8988T (cell line): ENCODE results near the gene ZFAND3.

Experiments used
- DNase-seq: peaks from one replicate; pipeline ENCODE4 v3.0.0; 2011

Gene ZFAND3

GRCh38 chr6:38055203-38055589, 235.7 kb downstream of the ZFAND3 start:
- DNase-seq: no peak

GRCh38 chr6:38056361-38056760, 236.8 kb downstream of the ZFAND3 start:
- no peak for DNase-seq

- DNase-seq: no peak
Observed at GRCh38 chr6:38057994-38058393, 238.5 kb downstream of the ZFAND3 start.

GRCh38 chr6:38062066-38062465, 242.5 kb downstream of the ZFAND3 start:
- DNase-seq: no peak

- no peak for DNase-seq
Observed at GRCh38 chr6:38063973-38064372, 244.4 kb downstream of the ZFAND3 start.

- no peak for DNase-seq
Observed at GRCh38 chr6:38064431-38064830, 244.9 kb downstream of the ZFAND3 start.

DNA sequence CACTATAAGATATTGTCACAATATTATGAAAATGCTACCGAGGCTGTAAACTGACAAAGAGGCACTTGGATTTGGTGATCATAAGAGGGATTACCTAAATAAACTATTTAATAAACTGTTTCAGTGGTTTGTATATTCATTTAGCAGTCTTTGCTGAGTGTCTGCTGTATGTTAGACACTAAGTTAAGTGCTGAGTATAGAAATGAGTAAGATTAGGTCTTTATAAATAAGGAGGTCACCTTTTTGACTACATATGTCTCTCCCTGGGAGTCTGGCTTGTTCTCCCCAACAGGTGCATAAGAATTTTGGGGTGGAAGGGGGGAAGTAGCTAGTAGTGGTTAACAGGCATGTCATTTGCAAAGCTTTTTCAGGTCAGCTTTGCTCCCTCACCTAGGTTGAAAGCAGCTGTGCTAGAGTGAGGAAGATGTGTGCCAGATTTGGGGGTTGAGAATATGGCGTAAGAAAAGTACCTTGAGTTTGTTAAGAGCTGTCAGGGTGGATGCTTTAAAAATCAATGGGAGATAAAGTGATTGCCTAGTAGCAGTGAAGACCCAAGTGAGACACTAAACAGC, 246.3 kb downstream of the ZFAND3 start:
- DNase-seq: no peak

- no peak for DNase-seq
Observed at GRCh38 chr6:38067263-38067980, 247.9 kb downstream of the ZFAND3 start.

DNA sequence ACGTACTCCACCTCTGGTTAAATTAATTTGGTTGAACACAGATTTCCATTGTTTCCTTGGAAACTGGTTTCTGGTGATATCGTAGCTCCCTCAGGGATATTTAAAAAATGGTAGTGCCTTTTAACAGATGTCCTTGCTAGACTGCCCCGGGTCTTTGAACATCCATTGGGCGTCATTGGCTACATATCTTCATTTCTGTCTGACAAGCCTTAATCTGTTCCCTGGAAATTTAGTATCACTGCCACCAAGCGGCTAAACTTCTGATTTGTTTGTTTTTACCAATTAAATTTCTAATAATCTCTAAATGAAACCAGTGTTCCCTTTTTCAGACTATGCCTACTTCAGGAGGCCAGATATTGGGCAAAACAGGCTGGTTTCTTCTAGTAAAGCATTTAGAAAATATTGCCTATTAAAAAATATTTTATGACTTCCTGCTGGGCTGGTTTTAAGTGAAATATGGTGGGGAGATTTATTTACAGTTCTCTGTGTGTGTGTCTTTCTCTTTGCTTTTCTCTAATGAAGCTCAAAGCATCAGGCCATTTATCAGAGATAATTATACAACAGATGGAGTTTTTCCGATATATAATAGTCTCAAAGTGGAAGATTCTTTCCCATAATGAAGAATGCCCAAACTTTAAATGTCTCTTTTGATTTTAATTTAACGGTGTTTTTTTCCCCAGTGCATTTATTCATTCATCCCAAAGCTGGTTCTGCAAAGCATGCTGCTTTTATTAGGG, 249.5 kb downstream of the ZFAND3 start:
- DNase-seq: no peak

GRCh38 chr6:38077488-38078030, 258.0 kb downstream of the ZFAND3 start:
- no peak for DNase-seq

DNA sequence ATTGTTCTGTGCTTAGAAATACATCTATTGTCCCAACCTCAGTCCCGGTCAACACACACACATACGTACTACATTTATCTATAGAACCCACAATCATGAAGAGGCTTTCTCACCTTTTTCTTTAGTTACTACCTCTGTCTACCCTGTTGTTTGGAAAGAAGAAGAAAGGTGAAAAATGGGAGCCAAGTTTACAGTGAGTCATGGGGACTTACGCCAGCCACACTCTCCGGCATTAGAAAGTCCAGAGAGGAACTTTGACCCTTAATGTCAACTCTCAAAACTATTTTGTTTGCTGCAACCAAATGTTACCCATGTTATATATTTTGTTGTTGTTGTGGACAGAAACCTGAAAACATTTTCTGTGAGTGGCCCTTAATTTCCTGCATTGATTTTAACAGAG, 259.1 kb downstream of the ZFAND3 start:
- DNase-seq: no peak

DNA sequence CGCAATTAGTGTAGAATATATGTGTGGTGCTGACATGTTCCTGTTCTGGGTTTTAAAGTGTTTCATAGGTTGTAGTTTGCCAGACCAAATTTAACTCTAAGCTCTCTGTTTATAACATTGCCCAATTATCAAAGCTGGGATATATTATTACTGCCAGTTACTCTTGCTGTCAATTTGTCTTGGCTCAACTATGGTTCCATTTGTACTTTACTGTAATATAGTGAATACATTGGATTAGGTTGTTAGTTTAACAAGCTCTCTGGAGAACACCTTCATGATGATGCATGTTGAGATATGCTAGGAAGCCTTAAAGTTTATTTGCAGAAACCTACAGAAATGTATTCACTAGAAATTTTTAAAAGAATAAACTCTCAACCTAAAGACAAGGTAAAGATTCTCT, 259.6 kb downstream of the ZFAND3 start:
- DNase-seq: no peak

GRCh38 chr6:38079537-38079936, 260.0 kb downstream of the ZFAND3 start:
- no peak for DNase-seq

DNA sequence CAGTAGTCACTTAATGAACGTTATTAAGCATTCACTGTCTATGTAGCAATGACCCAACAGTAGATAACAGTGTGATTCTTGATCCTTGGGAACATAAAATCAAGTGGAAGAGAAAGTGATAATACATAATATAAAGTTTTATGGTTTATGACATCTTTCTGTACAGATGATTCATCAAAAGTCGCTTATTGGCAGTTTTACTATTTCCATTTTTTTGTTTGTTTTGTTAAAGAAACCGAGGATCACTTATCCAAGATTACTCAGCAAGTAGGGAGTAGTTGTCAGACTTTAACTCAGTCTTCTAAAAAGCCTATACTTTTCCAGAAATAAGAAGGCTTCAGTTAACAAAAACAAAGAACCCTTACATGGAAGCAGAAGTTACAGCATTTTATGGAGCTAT, 260.8 kb downstream of the ZFAND3 start:
- DNase-seq: no peak

DNA sequence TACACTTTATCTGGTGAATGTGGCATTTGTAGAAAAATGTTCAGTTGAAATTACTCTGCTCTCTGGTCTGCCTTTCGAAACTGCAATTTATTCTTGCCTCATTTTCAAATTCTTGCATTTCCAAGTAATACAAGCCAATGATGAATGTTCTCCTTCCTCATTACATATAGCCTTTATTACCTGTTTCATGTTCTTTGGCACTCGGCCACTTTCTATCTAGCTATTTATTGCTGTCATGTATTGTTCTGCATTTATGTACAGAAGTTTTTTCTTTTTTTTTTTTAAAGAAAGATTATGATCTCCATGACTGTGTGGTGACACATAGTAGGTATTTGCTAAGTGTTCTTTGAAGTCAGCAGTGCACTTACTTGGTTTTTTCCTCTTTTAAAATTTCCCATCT, 261.4 kb downstream of the ZFAND3 start:
- DNase-seq: no peak

DNA sequence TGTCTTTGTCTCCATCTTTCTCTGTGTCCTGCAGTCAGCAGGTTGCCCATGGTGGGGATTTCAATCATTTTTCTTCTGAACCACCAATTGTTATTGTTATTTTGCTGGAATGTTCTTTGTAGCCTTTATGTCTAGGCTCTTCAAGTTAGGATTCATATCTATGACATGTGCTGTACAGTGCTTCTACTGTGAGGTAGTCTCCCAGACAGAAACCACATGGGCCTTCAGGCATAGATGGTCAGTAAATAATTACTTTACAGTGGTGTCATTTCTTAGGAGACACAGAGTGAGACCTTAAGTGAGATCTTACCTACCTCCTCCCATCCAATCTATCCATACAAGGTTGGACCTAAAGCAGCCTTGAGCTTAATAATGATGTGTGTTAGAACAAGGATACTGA, 265.5 kb downstream of the ZFAND3 start:
- DNase-seq: no peak

GRCh38 chr6:38086346-38086745, 266.8 kb downstream of the ZFAND3 start:
- no peak for DNase-seq

DNA sequence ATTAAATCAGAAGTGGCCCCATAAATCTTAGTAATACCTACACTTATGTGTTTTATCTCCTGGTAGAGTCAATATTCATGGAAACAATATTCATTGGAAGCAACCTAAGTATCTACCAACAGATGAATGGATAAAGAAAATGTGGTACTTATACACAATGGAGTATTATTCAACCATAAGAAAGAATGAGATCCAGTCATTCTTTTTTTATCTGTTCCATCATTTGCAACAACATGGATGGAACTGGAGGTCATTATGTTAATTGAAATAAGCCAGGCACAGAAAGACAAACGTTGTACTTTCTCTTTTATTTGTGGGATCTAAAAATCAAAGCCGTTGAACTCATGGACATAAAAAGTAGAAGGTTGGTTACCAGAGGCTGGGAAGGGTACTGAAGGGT, 268.5 kb downstream of the ZFAND3 start:
- DNase-seq: no peak

DNA sequence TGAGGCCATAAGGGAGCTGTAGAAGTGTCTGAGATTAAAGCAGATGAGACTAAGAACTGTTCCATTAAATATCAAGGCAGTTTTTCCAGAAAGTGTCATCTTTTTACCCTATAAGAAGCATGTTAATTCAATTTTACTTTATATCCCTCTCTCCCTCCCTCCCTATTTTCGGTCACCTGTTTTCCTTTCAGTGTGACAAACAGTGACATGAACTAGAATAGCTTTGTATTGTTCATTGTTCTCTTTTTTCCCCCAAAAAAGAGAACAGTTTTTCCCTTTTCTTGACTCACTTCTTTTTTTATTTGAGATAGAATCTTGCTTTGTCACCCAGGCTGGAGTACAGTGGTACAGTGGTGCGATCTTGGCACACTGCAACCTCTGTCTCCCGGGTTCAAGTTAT, 269.3 kb downstream of the ZFAND3 start:
- DNase-seq: no peak

DNA sequence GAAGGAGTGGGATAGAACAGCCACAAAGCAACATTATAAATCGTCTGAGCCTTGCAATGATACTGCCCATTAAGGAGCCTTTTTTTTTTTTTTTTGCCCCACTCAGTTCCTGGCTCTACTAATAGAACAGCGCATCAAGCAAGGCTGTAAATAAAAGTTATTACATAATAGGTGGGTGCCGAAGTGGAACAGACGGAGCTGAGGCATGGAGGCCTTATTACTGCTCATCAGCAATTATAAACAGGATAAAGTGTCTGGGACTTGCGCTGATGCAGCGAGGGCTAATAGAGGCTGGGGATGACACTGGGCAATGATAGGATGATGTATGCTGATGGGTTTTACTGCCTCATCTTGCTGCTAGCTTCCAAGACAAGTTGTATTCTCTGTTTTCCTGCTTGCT, 272.1 kb downstream of the ZFAND3 start:
- DNase-seq: no peak

DNA sequence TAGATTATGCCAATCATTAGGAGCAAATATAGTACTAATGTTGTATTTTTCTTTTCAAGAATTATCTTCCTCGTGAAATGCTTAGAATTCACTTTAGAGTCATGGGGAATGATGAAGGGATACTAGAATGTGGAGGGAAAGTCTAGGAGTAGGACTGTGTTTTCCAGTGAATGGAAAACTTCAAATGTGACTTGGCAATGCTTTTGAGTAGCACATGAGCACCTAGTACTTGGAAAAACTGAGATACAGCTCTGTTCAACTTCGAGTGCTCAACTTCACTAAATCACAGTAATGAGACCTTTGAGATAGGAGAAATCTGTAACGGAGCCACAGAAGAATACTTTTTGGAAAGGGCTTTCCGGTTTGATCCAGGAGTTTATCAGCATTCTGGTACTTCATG, 272.9 kb downstream of the ZFAND3 start:
- no peak for DNase-seq

- no peak for DNase-seq
Observed at GRCh38 chr6:38092964-38093363, 273.4 kb downstream of the ZFAND3 start.

DNA sequence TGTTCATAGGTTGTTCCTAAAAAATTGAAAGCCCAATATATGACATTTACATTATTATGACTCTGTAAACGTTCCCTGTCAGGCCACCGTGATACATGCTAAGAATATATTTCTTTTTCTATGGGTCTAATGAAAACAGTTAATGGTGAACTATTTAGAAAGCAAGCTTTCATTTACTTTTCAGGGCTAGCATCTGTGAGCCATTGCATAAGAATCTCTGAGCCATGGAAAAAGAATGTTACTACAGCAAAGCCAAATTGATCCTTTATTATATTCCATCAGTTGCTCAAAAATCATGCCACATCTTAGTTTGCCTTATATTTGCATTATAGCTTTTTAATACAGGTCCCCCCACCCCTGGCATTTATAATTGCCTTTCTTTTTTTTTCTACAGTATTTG, 275.5 kb downstream of the ZFAND3 start:
- peak; percentile 15 for DNase-seq

DNA sequence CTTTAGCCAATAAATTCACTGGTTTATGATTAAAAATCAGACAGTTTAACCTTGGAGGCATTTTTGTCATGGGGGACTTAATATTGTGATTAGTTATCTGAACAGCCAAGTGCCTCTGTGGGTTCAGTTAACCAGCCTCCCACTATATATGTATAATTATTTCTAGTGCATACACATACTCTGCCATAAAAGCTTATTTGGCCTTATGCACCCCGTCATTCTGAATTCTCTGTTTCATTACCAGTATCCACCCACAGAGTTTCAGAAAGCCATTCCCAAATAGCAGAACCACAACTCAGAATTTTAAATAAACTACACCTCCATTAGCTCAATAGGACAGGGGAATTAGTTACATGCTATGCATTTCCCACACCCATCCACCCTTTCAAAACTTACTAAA, 279.7 kb downstream of the ZFAND3 start:
- DNase-seq: no peak
